ENCODE data around the gene NAT9.

The NAT9 gene

GRCh38 chr17:74776044-74776962 lies at the start of gene NAT9:
TSS of gene NAT9 (minus strand) at chr17:74776345. CDS start at chr17:74775698, 647 bp downstream.
- peak; percentile 99 to 100 (median 100) for DNase-seq

DNA sequence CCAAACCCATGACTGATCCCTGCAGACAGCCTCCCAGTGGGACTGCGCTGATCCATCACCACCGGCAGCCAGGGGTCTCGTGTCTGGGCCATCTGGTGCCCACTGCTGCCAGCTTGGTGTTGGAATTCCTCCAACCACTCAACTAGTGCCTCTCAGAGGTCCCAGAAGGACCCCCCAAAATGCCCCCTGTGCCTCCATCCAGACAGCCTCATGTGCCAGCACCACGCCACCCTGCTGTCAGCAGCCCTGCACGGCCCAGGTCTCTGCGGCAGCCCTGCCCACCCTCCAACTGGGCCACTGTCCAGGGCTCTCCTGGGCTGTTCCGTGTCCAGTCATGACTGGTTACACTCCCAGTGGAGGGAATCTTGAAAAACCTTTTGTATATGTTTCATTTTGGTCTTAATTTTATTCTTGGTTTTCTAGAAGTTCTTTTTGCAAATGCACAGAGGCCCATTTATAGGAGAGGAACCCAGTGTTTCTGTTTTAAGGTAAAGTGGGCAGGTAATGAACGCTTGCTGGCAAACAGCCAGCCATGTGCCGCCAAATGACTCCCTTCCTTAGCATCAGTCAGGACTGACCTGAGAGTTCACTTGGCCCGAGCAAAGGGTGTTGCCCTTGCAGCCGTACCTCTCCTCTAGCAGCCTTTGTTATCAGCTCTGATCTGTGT lies 48.9 kb upstream of the NAT9 start:
- no peak for DNase-seq

DNA sequence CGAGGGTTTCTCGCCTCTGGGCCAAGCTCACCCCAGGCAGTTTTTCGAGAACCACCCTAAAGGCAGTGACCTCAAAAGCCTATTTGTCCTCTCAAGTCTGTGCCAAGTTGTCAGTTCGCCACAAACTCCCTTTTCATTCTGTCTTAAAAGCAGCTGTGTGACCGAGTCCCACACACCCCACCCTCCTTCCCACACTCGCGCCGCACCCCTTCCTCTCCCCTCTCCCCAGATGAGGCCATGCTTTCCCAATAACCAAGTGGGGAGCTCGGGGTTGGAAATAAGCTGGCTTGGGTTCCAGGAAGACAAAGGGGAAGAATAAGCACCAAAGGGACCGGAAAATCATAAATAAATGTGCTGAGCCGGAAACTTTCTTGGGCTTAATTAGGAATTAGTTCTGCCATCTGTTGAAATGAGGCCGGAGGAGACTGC lies 46.8 kb upstream of the NAT9 start:
- DNase-seq: no peak

DNA sequence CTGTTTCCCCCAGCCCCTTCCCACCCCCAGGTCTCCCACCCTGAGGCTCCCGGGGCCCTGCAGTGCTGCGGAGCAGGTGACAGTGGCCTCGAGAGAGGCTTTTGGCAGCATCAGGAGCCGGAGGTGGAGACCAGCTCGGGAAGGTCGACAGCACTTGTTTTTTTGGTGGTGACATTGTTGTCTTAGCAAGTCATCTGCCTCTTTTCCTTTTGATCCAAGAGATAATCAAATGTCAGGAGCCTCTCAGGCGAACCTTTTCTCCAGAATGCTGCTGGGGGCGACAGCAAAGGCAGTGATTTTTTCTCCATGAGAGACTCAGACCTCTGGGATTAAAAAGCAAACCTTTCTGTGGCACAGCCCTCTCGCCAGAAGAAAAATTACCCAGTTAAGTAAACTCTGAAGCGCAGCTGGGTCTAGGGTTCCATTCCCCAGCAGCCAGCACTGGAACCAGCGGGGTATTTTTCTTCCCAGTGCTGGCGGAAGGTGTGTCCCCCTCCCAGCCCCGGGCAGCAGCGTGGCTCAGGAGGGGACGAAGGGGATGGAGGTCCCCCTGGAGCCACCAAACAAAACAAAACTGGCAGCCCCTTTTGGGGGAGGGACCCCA lies 46.3 kb upstream of the NAT9 start:
- no peak for DNase-seq

DNA sequence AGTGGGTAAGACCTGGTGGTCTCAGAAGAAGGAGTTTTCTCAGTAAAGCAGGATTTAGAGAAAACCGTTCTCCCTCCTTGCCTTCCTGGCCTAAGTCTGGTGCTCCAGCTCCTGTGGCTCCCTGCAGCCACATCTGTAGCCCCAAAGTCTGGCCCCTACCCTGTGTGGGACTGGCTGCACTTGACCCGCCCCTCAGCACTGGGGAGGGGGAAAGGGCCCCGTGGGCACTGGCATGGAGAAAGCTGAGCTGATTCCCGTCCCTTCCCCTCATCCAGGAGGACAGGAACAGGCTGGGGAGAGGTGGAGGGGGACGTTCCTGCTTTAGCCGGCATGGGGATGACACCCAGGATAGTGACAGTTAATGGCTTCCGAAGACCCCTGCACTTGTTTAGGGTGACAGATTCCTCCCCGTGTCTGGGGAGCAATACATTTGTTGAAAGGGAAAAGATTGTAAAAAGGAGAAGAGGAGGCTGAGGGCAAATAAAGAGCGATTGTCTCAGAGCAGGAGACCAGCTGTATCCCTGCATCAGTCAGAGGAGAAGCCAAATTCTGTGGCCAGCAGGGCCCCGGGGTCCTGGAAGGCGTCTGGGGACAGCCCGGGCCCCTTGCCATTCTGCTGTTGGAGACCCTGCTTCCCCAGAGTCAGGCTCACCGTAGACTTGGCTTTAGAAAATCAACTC lies 45.6 kb upstream of the NAT9 start:
- DNase-seq: no peak

DNA sequence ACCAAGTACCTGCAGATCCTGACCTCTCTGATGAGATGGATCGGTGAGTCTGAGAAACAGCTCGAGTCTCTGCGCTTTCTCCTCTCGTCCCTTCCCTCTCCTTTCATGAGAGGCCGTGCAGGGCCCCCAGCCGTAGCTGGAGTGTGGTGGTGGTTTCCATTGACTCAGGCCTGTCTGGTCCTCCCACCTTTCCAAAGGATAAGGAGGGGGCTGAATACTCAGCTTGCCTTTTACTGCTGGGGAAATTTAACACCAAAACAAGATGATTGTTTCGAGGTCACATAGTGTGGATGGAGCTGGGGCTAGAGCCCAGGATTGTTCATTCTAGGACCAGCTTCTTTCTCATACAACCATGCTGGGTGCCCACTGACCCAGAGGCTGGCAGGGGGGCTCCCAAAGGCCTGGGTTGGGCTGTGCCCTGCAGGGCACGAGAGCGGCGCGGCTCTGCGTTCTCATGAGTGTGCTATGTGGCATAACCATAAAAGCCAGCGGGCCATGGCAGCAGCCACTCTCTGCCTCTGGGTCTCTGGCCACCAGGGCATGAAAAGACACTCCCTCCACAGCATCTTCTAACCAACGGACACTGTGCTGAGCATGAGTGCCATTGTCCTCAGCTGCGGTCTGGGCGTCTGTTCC lies 43.8 kb upstream of the NAT9 start:
- no peak for DNase-seq

DNA sequence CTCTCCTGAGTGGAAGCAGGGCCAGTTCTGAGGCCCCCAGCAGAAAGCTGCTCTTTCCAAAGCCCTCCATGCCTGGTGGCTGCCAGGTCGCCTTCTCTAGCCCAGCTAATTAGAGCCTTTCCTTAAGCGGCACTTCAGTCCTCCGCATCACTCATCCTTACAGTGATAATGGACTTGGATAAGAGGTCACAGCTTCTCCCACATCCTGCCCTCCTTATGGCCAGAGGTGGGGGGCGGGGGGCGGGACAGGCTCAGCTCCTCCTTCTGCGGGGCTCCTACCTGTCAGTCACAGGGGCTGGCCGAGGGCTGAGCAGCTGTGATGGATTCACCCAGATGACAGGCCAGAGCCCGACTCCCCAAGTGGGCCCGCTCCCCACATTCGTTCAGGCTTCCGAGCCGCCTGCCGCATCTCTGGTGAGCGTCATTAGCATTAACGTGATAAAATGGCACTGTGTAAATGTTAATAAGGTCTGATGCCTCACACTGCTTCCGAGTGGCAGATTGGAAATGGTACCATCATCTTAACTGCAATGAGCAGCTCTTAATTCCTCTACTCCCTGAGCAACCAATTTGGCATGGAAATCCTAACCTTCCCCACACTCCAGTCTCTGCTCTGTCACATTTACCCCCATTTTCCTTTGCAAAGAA lies 42.3 kb upstream of the NAT9 start:
- DNase-seq: no peak

GRCh38 chr17:74816905-74817620 lies 40.9 kb upstream of the NAT9 start:
- DNase-seq: no peak

- DNase-seq: peak in 1 of 3 donors; percentile 18
These were observed 39.6 kb upstream of the NAT9 start for GRCh38 chr17:74815550-74816370.

GRCh38 chr17:74815067-74815466 lies 38.9 kb upstream of the NAT9 start:
- DNase-seq: no peak

DNA sequence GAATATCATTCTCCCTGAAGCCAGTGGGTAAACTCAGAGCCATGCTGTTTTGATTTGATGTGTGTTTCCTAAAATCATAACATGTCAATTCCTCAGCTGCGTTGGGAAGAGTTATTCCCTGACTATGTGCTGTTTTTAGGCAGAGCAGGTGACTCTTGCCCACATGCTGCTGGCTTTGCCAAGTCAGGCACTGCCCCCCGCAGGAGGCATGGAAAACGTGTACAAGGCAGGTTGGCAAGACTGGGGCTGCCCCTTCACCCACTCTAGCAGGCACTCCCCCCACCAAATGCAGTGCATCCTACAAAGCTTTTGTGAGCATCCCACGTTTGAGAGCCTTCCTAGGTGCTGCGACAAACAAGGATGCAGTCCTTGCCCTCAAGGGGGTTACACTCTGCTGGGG lies 38.3 kb upstream of the NAT9 start:
- DNase-seq: no peak

- peak in 2 of 3 donors; percentile 20 to 28 for DNase-seq
These were observed 36.2 kb upstream of the NAT9 start for GRCh38 chr17:74812109-74813009.

GRCh38 chr17:74810699-74811485 lies 34.7 kb upstream of the NAT9 start:
- DNase-seq: no peak

DNA sequence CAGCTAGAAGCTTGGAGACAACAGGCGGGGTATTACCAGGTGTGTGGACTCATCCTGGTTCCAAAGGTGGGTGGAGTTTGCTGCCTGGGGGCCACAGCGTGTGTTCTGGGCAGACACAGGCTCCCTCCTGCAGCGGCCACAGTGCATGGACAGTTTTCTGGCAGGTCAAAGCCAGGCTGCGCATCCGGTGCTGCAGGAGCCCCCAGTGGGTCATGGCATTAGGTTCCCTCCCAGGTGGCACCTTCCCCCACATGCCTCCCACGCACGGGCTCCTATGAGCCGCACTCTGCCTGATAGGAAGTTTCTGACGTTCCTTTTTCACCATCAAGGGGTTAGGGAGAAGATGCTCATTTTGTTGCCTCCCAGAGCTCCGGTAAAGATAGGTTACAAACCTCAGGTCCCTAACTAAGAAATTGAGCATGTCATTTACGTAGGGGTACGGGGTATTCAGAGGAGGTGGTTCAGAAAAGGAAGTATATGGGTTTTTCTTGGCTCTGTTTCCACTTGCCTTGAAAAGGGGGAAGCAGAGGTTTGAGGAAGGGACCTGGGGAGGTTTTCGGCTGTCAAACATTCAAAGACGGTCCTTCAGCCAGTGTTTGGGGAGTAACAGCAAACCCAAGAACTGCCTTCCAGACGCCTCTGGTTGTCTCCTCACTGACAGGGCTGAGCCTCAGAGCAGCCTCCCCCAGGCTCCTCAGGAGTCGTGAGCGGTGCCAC lies 32.7 kb upstream of the NAT9 start:
- peak; percentile 46 to 57 (median 48) for DNase-seq

- DNase-seq: peak; percentile 38 to 50 (median 42)
These were observed 31.8 kb upstream of the NAT9 start for GRCh38 chr17:74807925-74808324.

DNA sequence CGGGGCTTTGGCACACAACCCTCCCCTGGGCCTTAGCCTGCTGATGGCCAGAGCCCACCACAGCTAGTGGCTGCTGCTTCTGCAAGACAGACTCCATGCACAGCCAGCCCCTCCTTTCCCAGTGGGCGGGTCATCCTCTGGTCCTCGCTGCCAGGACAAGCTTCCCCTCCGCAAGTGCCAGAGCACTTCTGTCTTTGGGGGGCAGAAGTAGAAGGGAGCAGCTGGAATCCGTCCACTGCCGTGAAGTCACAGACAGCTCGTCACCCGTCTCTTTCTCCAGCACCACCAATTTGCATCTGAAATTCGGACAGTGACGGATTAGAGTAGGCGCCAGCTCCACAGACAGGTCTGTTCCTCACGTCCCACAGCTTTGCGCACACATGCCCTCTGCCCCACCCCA lies 31.3 kb upstream of the NAT9 start:
- DNase-seq: peak in 1 of 3 donors; percentile 20

GRCh38 chr17:74806334-74806733 lies 30.2 kb upstream of the NAT9 start:
- DNase-seq: no peak

GRCh38 chr17:74805591-74805991 lies 29.4 kb upstream of the NAT9 start:
- no peak for DNase-seq
